ENCODE data around the gene DUSP28.

DUSP28 gene

DNA sequence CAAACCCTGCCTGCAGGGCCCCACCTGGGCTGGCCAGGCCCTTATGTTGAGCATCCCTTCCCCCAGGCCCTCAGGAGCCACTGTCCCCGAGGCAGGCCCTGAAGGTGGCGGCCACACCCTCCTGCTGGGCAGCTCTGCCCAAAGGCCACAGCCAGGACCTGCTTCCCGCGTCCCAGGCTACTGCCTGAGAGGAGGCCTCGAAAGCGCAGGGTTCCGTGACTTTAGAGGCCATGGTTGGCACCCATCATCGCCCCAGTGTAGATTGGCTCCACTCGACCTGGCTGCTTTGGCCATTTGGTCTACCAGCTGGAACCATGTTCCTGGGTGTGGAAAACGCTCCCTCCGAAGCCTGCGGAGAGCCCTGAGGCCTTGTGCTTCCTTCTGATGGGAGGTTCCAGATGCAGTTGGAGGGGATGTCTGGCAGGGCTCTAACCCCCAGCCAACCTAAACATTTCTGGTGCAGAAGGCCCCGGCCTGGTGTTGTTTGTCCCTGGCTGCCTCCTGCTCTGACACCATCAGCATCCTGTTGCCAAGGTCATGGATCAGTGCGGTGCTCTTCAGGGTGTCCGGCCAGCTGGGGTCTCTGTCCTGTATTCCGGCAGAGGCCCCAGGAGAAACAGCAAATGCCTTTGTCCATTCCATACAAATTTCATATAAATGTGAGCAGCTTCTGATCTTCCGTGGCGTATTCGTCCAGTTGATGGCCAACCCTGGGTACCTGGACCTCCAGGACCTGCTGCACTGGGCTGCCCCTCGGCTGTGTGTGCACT, 41.1 kb downstream of the DUSP28 start:
- DNase-seq = no peak

DNA sequence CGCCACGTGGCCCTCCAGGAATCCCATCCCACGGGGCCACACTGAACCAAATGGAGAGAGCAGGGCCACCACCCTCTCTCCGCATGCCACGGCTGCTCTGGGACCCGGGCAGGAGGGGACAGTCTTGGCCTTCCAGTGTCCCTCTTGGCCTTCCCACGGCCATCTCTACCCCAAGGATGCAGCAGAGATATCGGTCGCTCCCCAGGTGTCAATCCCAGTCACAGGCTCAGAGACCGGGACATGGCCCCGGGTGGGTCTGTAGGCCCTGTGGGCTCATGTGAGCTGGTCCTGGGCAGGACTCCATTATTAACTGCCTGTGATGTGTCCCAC, 41.6 kb downstream of the DUSP28 start:
- DNase-seq = no peak

DNA sequence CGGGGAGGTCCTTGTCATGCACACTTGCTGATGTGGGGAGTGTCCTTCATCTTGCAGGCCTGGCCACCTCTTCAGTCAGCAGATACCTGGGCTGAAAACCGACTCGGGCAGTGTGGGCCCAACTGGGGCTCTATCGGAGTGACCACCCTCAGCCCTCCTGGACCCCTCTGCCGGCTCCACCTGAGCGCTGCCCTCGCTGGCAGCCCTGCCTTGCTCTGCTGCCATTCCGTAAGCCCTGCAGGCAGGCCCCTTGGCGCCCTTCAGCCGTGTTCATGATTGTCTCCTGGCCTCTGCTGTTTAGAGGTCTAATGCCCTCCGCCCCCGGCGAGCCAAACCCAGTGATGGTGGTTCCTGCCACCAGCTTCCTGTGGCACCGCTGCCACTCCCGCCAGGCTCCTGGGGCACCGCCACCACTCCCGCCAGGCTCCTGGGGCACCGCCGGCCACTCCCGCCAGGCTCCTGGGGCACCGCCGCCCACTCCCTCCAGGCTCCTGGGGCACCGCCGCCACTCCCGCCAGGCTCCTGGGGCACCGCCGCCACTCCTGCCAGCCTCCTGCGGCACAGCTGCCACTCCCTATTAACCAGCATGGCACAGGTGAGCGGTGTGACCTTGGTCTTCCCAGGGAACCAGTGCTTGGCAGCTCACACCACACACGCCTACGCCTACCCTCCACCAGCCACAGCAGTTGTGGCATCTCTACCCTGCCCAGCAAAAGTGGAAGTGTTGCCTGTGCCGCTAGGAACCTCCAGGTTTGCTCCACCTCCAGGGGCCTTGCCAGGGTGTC, 42.3 kb downstream of the DUSP28 start:
- DNase-seq = no peak

DNA sequence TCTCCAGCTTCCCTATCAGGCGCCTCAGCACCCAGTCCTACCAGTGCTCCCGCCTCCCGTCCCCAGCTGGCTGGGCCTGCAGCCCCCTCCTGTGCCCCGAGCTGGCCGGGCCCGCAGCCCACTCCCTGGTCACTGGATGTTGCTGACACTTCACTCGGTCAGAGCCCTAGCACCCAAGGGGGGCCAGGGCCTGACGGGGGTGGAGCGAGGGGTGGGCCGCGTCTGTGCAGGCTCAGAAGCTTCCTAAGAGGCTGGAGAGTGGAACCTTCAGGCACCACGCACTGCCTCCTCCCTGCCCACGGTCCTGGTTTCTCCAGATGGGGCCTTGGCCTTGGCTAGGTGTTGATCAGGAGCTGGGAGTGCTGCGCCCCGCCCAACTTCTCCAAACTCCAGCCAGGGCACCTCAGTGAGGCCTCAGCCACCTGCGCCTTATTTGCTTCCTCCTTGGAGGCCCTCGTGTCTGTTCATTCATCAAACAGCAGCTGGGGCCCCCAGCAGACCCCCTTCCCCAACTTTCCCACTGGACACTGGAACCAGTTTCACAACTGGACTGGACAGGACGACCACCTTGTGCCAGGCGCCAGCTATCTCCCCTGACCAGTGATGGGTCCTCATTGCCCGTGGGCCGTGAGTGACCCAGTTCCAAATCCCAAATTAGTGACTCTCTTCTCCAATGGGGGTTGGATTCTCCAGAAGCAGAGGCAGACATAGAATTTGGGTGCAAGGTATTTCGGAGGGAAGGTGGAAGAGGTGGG, 43.1 kb downstream of the DUSP28 start:
- DNase-seq = no peak

DNA sequence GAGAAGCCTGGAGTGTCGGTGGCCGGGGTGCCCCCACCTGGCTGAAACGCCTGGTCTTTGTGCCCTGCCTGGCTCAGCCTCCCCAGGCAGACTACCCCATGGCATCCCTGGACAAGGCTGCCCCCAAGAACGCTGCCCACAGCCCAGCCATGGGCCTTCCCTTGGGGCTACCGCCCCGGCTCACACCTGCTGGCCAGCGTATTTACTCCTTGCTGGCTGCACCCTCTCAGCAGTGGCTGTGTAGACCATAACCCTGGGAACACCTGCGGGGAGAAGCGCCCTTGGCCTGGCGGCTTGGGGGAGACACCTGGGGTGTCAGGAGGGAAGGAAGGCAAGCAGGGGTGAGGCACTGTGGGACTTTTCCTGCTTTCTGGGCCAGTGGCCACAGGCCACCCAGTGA, 43.7 kb downstream of the DUSP28 start:
- DNase-seq = no peak

DNA sequence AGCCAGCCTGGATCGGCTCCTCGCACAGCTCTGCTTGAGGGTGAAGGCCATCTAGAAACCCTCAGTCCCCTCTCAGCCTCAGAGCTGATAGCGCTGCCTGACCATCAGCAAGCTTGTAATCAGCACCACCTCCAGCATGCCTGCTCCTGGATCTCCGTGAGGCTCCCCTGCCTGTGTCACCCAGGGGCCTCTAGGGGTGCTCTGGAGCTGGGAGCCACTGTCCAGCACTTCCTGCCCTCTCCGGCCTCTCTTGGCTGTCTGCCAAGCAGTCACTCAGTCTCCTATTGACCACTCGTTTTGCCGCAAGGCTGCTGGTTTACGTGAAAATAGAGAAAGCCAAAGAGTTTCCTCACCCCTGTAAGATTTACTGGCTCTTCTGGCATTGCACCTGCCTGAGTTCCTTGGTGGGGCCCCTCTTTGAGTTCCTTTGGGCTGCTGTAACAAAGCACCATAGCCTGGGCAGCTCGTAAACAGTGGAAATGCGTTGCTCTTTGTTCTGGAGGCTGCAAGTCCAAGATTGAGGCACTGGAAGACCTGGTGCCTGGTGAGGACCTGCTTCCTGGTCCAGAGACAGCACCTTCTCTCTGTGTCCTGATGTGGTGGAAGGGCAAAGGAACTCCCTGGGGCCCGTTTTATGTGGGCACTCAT, 44.3 kb downstream of the DUSP28 start:
- no peak for DNase-seq

DNA sequence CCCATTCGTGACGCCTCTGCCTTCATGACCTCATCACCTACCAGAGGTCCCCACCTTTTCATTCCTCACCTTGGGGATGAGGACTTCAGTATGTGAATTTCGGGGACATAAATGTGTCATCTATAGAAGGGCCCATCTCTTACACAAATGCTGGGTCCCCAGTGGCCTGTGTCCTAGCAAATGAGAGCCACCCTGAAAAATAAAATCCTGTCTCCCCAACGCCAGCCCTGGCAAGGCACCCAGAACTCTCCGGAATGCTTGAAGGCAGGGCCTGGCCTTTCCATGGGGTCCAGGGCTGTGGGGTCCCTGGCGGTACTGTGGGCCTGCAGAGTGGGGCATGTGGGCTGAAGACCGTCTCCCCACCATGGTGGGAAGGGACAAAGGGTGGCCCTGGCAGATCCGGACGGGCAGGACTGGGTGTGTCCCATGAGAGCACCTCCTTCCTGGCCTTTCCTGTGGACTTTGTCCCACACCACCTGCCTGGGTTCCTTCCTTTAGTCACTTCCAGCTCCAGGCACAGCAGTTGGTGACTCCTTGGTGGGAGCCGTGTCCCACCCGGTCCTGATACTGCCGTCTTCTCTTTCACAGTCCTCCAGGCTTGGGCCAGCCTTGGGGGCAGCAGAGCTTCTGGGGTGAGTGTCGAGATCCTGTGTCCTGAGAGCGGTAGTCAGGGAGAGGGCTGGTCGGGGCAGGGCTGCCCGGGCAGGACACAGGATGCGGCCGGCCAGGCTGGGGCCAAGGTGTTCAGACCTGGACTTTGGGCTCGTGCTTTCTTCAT, 45.0 kb downstream of the DUSP28 start:
- DNase-seq = no peak

DNA sequence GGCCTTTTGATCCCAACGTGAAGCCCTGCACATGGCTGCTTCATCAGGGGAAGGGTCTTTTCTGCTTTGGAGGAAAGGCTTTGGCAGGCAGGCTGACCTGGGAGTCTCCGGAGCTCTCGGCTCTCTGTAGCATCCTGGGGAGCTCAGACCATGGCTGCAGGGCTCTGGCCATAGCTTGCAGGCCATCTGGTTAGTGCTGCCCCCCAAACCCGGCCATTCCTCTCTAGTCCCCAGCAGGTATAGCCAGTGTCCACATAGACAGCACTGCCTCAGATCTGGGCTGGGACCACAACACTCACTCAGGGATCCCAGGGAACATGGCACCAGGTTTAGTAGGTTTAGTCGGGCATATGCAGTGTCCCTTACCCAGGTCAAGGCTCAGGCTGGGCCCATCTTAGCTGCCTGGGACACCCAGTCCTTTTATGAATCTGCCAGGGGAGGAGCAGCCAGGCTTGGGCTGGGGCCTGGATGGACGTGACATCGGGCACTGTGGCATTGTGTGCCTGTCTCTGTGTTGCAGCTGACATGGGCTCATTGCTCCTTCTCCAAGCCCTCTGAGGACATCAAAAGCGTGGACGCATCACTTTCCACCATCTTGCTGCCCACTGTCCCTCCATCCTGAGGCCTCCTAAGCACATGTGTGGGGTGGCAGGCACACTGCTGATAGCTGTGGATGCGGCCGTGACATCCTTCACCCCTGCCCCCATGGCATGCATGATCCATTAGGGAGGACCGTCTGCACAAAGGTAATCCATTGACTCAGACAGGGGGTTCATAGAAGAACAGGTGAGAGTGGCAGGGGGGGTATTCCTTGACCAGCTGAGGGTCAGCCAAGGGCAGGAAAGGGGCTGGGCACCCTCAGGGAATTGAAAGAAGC, 45.9 kb downstream of the DUSP28 start:
- DNase-seq = no peak

DNA sequence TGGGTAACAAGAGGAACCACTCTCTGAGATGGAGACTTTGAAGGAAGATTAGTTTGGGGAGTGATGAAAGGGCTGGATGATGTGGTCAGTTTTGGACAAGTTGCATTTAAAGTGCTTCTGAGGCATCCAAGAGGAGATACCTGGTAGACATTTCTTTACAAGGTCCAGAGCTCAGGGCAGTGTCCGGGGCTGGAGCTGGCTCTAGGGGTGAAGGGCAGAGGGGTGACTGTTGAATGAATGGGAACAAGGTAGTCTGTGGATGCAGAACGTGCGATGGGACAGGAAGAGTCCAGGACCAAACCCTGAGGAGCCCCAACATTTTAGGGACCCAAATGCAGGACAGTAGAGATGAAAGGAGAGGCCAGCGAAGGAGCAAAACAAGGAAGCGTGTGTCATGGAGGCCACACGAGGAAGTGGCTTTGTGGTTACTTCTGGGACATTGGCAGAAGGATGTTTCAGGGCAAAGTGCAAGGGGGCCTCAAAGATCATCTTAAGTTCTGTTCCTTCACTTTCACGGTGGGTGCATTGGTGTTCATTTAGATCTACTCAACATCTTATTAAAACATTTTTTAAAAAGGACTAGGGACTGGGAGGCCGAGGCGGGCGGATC, 51.5 kb downstream of the DUSP28 start:
- no peak for DNase-seq

All from activated T-cell treated with anti-CD3 and anti-CD28 coated beads, Interleukin-2, amount 50 U/mL, for 48 hours (primary cell).